Measurements from ENCODE around the gene KDM2B. TPM values are rescaled to one million over a fixed set of nuclear protein-coding genes. Genes with fewer than 3 reads are reported as not detected.

The KDM2B gene
- total and polyA plus RNA-seq, 2 donors (not counting 1 experiment from before 2014, with no cell fraction given): 108 to 126 TPM

GRCh38 chr12:121383601-121384021 lies 197.2 kb downstream of the KDM2B start:
- Mint-ChIP-seq H3K4me3 (no peak overlapping the region), H3K4me1 (no peaks in the 10 kb centered on the region), H3K27ac (no peak overlapping the region), H3K27me3 (peaks cover 4% of the 10 kb centered on the region), H3K9me3 (ENCODE audit: insufficient read depth) (no peaks in the 10 kb centered on the region)
- Histone ChIP-seq H3K27me3 (replicated peaks in 1 of 4; ENCODE audit: control extremely low read depth in 1 of 4, control insufficient read depth in 3 of 4, insufficient read depth in 4 of 4, low read length in 3 of 4) (no peaks in the 10 kb centered on the region), H4K20me1 (ENCODE audit: control insufficient read depth, insufficient read depth, low read length, poor library complexity, severe bottlenecking) (no peaks in the 10 kb centered on the region), H2AFZ (ENCODE audit: insufficient read depth, low read depth, low read length, poor library complexity, severe bottlenecking) (no peak overlapping the region), H3K9ac (ENCODE audit: low read length) (no peak overlapping the region), H3K27ac (ENCODE audit: low read length in 2 of 2) (no peak overlapping the region), H3K4me1 (ENCODE audit: control insufficient read depth in 2 of 2, insufficient read depth in 2 of 2, low read length in 2 of 2) (no peaks in the 10 kb centered on the region), H3K4me3 (ENCODE audit: control extremely low read depth in 1 of 5, extremely low read depth in 1 of 5, insufficient read depth in 1 of 5, low read depth in 2 of 5, low read length in 4 of 5) (no peak overlapping the region), H3K4me2 (replicated peaks; ENCODE audit: low read depth, low read length, poor library complexity, severe bottlenecking) (no peak overlapping the region), H3K36me3 (replicated peaks in 1 of 2; ENCODE audit: control extremely low read depth in 1 of 2, control insufficient read depth in 1 of 2, extremely low read depth in 1 of 2, insufficient read depth in 2 of 2, low read length in 1 of 2) (no peaks in the 10 kb centered on the region), H3K79me2 (ENCODE audit: control insufficient read depth, insufficient read depth, low read length) (no peaks in the 10 kb centered on the region), H3K9me3 (ENCODE audit: control extremely low read depth in 1 of 3, control insufficient read depth in 2 of 3, insufficient read depth in 1 of 3, low read length in 2 of 3) (no peaks in the 10 kb centered on the region)
- intact Hi-C loops (cut with micrococcal nuclease): no loop called here
- ChIA-PET CTCF (interaction anchor here (0.6 kb wide), 1 partner anchor 119 kb away, joined by 3 read pairs; no protein-coding TSS in a partner anchor), POLR2A (interaction anchor here (0.6 kb wide), 1 partner anchor 18 kb away, joined by 7 read pairs; no protein-coding TSS in a partner anchor)
- 90% methylated on average over 5 of the region's 9 CpGs for WGBS (ENCODE audit: insufficient coverage)
- DNase-seq (no peak), ATAC-seq (ENCODE audit: low read depth) (no peak)
- TF ChIP-seq EZH2 (IDR thresholded peaks at IDR 0.05; ENCODE audit: borderline replicate concordance, insufficient read depth, low read depth, low read length, poor library complexity, severe bottlenecking) (no peak), CTCF (IDR thresholded peaks at IDR 0.05) (no peak)

- POLR2A ChIA-PET: no interaction called here
- H2AFZ ChIP-seq (ENCODE audit: insufficient read depth, low read depth, low read length, poor library complexity, severe bottlenecking): no peak overlapping the region
- H3K4me1 Mint-ChIP-seq: no peaks in the 10 kb centered on the region
- H3K4me3 Mint-ChIP-seq: no peak overlapping the region
- no peak overlapping the region for H3K4me3 ChIP-seq (ENCODE audit: control extremely low read depth in 1 of 5, extremely low read depth in 1 of 5, insufficient read depth in 1 of 5, low read depth in 2 of 5, low read length in 4 of 5)
- peaks cover 0 to 2% (median 0%) of the 10 kb centered on the region in 4 experiments for H3K27me3 ChIP-seq (replicated peaks in 1 of 4; ENCODE audit: control extremely low read depth in 1 of 4, control insufficient read depth in 3 of 4, insufficient read depth in 4 of 4, low read length in 3 of 4)
- no peak overlapping the region for H3K27ac ChIP-seq (ENCODE audit: low read length in 2 of 2)
- no peak overlapping the region for H3K4me2 ChIP-seq (replicated peaks; ENCODE audit: low read depth, low read length, poor library complexity, severe bottlenecking)
- H3K4me1 ChIP-seq (ENCODE audit: control insufficient read depth in 2 of 2, insufficient read depth in 2 of 2, low read length in 2 of 2): no peaks in the 10 kb centered on the region
- H3K9me3 ChIP-seq (ENCODE audit: control extremely low read depth in 1 of 3, control insufficient read depth in 2 of 3, insufficient read depth in 1 of 3, low read length in 2 of 3): peaks cover 0 to 5% (median 0%) of the 10 kb centered on the region in 3 donors
- TF ChIP-seq EZH2 (IDR thresholded peaks at IDR 0.05; ENCODE audit: borderline replicate concordance, insufficient read depth, low read depth, low read length, poor library complexity, severe bottlenecking) (no peak), CTCF (IDR thresholded peaks at IDR 0.05) (no peak)
- DNase-seq: no peak
- no peaks in the 10 kb centered on the region for H3K36me3 ChIP-seq (replicated peaks in 1 of 2; ENCODE audit: control extremely low read depth in 1 of 2, control insufficient read depth in 1 of 2, extremely low read depth in 1 of 2, insufficient read depth in 2 of 2, low read length in 1 of 2)
- no peaks in the 10 kb centered on the region for H3K79me2 ChIP-seq (ENCODE audit: control insufficient read depth, insufficient read depth, low read length)
- no peak overlapping the region for H3K9ac ChIP-seq (ENCODE audit: low read length)
- CTCF ChIA-PET: no interaction called here
- WGBS (ENCODE audit: insufficient coverage): 96% methylated on average over 4 of the region's 10 CpGs
- intact Hi-C loops (cut with micrococcal nuclease): no loop called here
- H3K27ac Mint-ChIP-seq: no peak overlapping the region
- ATAC-seq (ENCODE audit: low read depth): no peak
- H3K27me3 Mint-ChIP-seq: peaks cover 7% of the 10 kb centered on the region
- H4K20me1 ChIP-seq (ENCODE audit: control insufficient read depth, insufficient read depth, low read length, poor library complexity, severe bottlenecking): no peaks in the 10 kb centered on the region
- H3K9me3 Mint-ChIP-seq (ENCODE audit: insufficient read depth): no peaks in the 10 kb centered on the region
Observed at GRCh38 chr12:121379945-121380344, 200.9 kb downstream of the KDM2B start.

Small RNA genes within 50 kb of the gene (small RNA-seq; reads per million reads assigned to genes)
- gene RNU6-1004P (ENCODE audit: insufficient read length, low read depth, low replicate concordance): not detected

Other genes with a start within 250 kb of the KDM2B start
- gene ANAPC5, start 228.6 kb downstream of the KDM2B start, total RNA-seq: 150 and 154 TPM in 2 replicates
- gene ANAPC5, start 228.6 kb downstream of the KDM2B start, polyA plus RNA-seq: 171 and 198 TPM in 2 replicates
- gene RNF34, start 180.9 kb downstream of the KDM2B start, total RNA-seq: 79.6 and 86.7 TPM in 2 replicates
- gene RNF34, start 180.9 kb downstream of the KDM2B start, polyA plus RNA-seq: 19.4 and 24.9 TPM in 2 replicates
- gene ORAI1, start 45.5 kb upstream of the KDM2B start, total RNA-seq: 43.2 and 44.2 TPM in 2 replicates
- 57.0 and 66.0 TPM in 2 replicates for gene ORAI1, start 45.5 kb upstream of the KDM2B start, polyA plus RNA-seq
- gene MORN3, start 88.6 kb upstream of the KDM2B start, total RNA-seq: 1.3 and 2.0 TPM in 2 replicates
- 0.22 and 0.45 TPM in 2 replicates for gene MORN3, start 88.6 kb upstream of the KDM2B start, polyA plus RNA-seq
- gene TMEM120B, start 131.7 kb upstream of the KDM2B start, total RNA-seq: 9.2 and 11.5 TPM in 2 replicates
- gene TMEM120B, start 131.7 kb upstream of the KDM2B start, polyA plus RNA-seq: 4.4 and 9.7 TPM in 2 replicates
- 87.1 and 90.3 TPM in 2 replicates for gene RHOF, start 212.7 kb upstream of the KDM2B start, total RNA-seq
- 129 and 150 TPM in 2 replicates for gene RHOF, start 212.7 kb upstream of the KDM2B start, polyA plus RNA-seq
- 60.6 and 61.4 TPM in 2 replicates for gene SETD1B, start 223.0 kb upstream of the KDM2B start, total RNA-seq
- 7.3 and 7.9 TPM in 2 replicates for gene SETD1B, start 223.0 kb upstream of the KDM2B start, polyA plus RNA-seq